ENCODE measurements around the gene MAP1A. TPM values are rescaled to one million over a fixed set of nuclear protein-coding genes. Genes with fewer than 3 reads are reported as not detected.

MAP1A gene
- total RNA-seq, 1 donor from 2014 or later, result 4.0 TPM

DNA sequence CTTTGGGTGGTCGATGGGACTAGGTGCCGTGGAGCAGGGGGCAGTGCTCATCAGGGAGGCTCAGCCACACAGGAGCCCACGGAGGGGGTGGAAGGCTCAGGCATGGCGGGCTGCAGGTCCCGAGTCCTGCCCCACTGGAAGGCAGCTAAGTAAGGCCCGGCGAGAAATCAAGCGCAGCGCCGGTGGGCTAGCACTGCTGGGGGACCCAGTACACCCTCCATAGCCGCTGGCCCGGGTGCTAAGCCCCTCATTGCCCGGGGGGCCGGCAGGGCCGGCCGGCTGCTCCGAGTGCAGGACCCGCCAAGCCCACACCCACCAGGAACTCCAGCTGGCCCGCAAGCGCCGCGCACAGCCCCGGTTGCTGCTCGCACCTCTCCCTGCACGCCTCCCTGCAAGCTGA lies 43.5 kb upstream of the MAP1A start:
- H3K9me3 ChIP-seq (ENCODE audit: low read depth), result no peaks in the 10 kb centered on the region
- H3K4me3 ChIP-seq, result no peak overlapping the region
- H3K4me1 ChIP-seq, result no peaks in the 10 kb centered on the region
- no peaks in the 10 kb centered on the region for H3K4me1 Mint-ChIP-seq
- H3K79me2 ChIP-seq (ENCODE audit: low read depth), result no peaks in the 10 kb centered on the region
- no peaks in the 10 kb centered on the region for H3K27me3 Mint-ChIP-seq (ENCODE audit: insufficient read depth, low read depth)
- no peaks in the 10 kb centered on the region for H3K9me3 Mint-ChIP-seq
- no peak overlapping the region for H3K9ac ChIP-seq
- H3K4me2 ChIP-seq, result no peak overlapping the region
- peaks cover 56% of the 10 kb centered on the region for H3K36me3 Mint-ChIP-seq
- TF ChIP-seq EZH2 (IDR thresholded peaks at IDR 0.05), result no peak
- TF ChIP-seq EZH2phosphoT487 (IDR thresholded peaks at IDR 0.05), result no peak
- TF ChIP-seq, protein P1, sequence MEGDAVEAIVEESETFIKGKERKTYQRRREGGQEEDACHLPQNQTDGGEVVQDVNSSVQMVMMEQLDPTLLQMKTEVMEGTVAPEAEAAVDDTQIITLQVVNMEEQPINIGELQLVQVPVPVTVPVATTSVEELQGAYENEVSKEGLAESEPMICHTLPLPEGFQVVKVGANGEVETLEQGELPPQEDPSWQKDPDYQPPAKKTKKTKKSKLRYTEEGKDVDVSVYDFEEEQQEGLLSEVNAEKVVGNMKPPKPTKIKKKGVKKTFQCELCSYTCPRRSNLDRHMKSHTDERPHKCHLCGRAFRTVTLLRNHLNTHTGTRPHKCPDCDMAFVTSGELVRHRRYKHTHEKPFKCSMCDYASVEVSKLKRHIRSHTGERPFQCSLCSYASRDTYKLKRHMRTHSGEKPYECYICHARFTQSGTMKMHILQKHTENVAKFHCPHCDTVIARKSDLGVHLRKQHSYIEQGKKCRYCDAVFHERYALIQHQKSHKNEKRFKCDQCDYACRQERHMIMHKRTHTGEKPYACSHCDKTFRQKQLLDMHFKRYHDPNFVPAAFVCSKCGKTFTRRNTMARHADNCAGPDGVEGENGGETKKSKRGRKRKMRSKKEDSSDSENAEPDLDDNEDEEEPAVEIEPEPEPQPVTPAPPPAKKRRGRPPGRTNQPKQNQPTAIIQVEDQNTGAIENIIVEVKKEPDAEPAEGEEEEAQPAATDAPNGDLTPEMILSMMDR (IDR thresholded peaks at IDR 0.05), result no peak
- no peak overlapping the region for H3K27ac ChIP-seq
- no peak overlapping the region for H3K4me3 Mint-ChIP-seq
- H3F3A ChIP-seq (ENCODE audit: low read depth), result no peaks in the 10 kb centered on the region
- H2AFZ ChIP-seq (replicated peaks), result no peak overlapping the region
- H3K27me3 ChIP-seq, result no peaks in the 10 kb centered on the region
- H3K27ac Mint-ChIP-seq, result no peak overlapping the region
- H4K20me1 ChIP-seq (ENCODE audit: low read depth), result no peaks in the 10 kb centered on the region
- peaks cover 38% of the 10 kb centered on the region for H3K36me3 ChIP-seq
- DNase-seq (ENCODE audit: low spot score), result no peak

DNA sequence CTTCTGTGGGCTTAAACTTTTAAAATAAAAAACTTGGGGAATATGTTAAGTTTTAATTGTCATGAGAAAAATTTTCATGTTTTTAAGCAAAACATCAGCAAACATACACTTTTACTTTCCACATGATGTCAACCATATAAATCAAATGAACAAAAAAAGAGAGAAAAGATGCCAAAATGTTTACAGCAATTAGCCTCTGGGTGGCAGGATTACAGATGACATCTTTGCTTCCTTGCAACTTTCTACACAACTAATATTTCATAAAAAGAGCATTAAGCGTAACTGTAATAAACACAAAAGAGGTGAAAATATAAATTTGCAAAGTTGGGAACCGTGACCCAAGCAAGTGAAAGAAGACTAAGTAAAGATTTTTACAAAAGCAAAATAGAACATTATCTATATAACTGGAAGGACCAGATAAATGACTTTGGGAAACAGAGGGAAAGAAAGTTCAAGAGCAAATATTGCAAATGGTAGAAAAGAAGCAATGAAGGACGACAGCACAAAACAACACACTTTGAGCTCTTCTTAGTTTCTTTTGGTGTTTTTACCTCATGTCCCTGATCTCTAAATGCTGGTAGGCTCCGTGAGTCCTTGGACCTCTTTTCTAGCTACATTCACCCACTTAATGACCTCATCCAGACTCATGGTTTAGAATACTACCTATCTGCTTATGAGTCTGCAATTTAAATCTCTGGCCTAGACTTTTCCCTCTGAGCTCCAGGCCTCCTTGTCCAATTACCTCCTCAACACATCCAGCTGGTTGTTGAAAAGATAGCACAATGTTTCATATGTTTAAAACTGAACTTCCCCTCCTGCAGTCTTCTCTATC lies 33.9 kb upstream of the MAP1A start:
- no peak for DNase-seq (ENCODE audit: low spot score)
- Histone ChIP-seq H3K36me3 (no peaks in the 10 kb centered on the region), H3K27me3 (no peaks in the 10 kb centered on the region), H3K9me3 (ENCODE audit: low read depth) (no peaks in the 10 kb centered on the region), H3K79me2 (ENCODE audit: low read depth) (peaks cover 35% of the 10 kb centered on the region), H3K4me3 (no peak overlapping the region), H3F3A (ENCODE audit: low read depth) (no peaks in the 10 kb centered on the region), H2AFZ (replicated peaks) (no peak overlapping the region), H3K4me2 (no peak overlapping the region), H4K20me1 (ENCODE audit: low read depth) (no peaks in the 10 kb centered on the region), H3K27ac (no peak overlapping the region), H3K4me1 (no peaks in the 10 kb centered on the region), H3K9ac (no peak overlapping the region)
- no peaks in the 10 kb centered on the region for H3K9me3 Mint-ChIP-seq
- peaks cover 41% of the 10 kb centered on the region for H3K36me3 Mint-ChIP-seq
- TF ChIP-seq, protein P1 (IDR thresholded peaks at IDR 0.05), result peak; percentile 23
- TF ChIP-seq EZH2phosphoT487 (IDR thresholded peaks at IDR 0.05), result no peak
- no peak overlapping the region for H3K27ac Mint-ChIP-seq
- H3K27me3 Mint-ChIP-seq (ENCODE audit: insufficient read depth, low read depth), result peaks cover 4% of the 10 kb centered on the region
- no peaks in the 10 kb centered on the region for H3K4me1 Mint-ChIP-seq
- no peak overlapping the region for H3K4me3 Mint-ChIP-seq

DNA sequence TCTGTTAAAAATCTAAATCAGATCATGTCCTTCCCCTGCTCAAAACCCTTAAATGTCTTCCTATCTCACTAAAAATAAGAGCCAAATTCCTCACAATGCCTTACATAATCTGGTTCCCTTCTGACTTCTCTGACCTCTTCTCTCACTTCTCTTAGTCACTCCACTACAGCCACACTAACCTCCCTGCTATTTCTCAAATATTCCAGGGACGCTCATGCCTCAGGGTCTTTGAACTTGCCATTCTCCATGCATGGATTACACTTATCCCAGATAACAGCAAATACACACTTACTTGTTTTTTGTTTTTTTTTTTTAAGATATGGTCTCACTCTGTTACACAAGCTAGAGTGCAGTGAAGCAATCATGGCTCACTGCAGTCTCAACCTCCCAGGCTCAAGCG lies 33.0 kb upstream of the MAP1A start:
- no peaks in the 10 kb centered on the region for H3K4me1 Mint-ChIP-seq
- no peak overlapping the region for H2AFZ ChIP-seq (replicated peaks)
- no peaks in the 10 kb centered on the region for H3K9me3 Mint-ChIP-seq
- no peaks in the 10 kb centered on the region for H3K36me3 ChIP-seq
- no peaks in the 10 kb centered on the region for H3F3A ChIP-seq (ENCODE audit: low read depth)
- no peak for TF ChIP-seq EZH2 (IDR thresholded peaks at IDR 0.05)
- no peak for TF ChIP-seq EZH2phosphoT487 (IDR thresholded peaks at IDR 0.05)
- TF ChIP-seq, protein P1 (IDR thresholded peaks at IDR 0.05), result no peak
- H3K9me3 ChIP-seq (ENCODE audit: low read depth), result no peaks in the 10 kb centered on the region
- no peaks in the 10 kb centered on the region for H3K4me1 ChIP-seq
- no peak overlapping the region for H3K4me2 ChIP-seq
- peaks cover 39% of the 10 kb centered on the region for H3K36me3 Mint-ChIP-seq
- no peak overlapping the region for H3K9ac ChIP-seq
- no peaks in the 10 kb centered on the region for H4K20me1 ChIP-seq (ENCODE audit: low read depth)
- H3K4me3 Mint-ChIP-seq, result no peak overlapping the region
- H3K79me2 ChIP-seq (ENCODE audit: low read depth), result peaks cover 40% of the 10 kb centered on the region
- H3K27me3 Mint-ChIP-seq (ENCODE audit: insufficient read depth, low read depth), result peaks cover 2% of the 10 kb centered on the region
- no peak overlapping the region for H3K4me3 ChIP-seq
- H3K27ac Mint-ChIP-seq, result no peak overlapping the region
- H3K27me3 ChIP-seq, result no peaks in the 10 kb centered on the region
- no peak overlapping the region for H3K27ac ChIP-seq
- no peak for DNase-seq (ENCODE audit: low spot score)

All from neural progenitor cell (in vitro differentiated cells).